ENCODE measurements around the gene CYS1. TPM values are rescaled to one million over a fixed set of nuclear protein-coding genes. Genes with fewer than 3 reads are reported as not detected.

Gene CYS1
- total and polyA plus RNA-seq, 2 of the 13 experiments (the other 11 are each of a cell fraction or from before 2014, with no cell fraction given) = 0.04 TPM; not detected in 1

GRCh38 chr2:10043256-10043905, 36.8 kb downstream of the CYS1 start, which contains the start of gene KLF11 (continued):
- TF ChIP-seq ZNF574 (CRISPR knock-in tag; IDR thresholded peaks at IDR 0.05) = peak; percentile 85
- TF ChIP-seq ZNF83 (CRISPR knock-in tag; IDR thresholded peaks at IDR 0.05; ENCODE audit: borderline replicate concordance) = peak; percentile 92; the same call in 1 of the 2 replicates
- peak; percentile 90 for TF ChIP-seq ZNF18 (CRISPR knock-in tag; IDR thresholded peaks at IDR 0.05; ENCODE audit: insufficient replicate concordance)
- peak; percentile 93 for TF ChIP-seq ZFYVE20 (CRISPR knock-in tag; IDR thresholded peaks at IDR 0.05; ENCODE audit: borderline replicate concordance, low read depth)
- no peak for TF ChIP-seq SOX13 (IDR thresholded peaks at IDR 0.05)
- TF ChIP-seq SOX13 (CRISPR knock-in tag; conservative IDR thresholded peaks at IDR 0.05 in 1 of 2, IDR thresholded peaks at IDR 0.05 in 1 of 2) = peak in 1 of 2 experiments; percentile 60; a peak in 1 of 4 replicates
- peak; percentile 96 for TF ChIP-seq ZNF792 (CRISPR knock-in tag; IDR thresholded peaks at IDR 0.05)
- no peak for TF ChIP-seq POLR2AphosphoS5 (IDR thresholded peaks at IDR 0.05; ENCODE audit: low read depth, low read length)
- TF ChIP-seq NFIB (CRISPR knock-in tag; IDR thresholded peaks at IDR 0.05; ENCODE audit: borderline replicate concordance) = 0 out of 2 replicates have a peak, but pooled peaks have one; percentile 72
- TF ChIP-seq ZNF691 (CRISPR knock-in tag; IDR thresholded peaks at IDR 0.05; ENCODE audit: borderline replicate concordance, low read depth) = peak; percentile 59; the same call in 1 of the 2 replicates
- TF ChIP-seq GLI4 (CRISPR knock-in tag; IDR thresholded peaks at IDR 0.05; ENCODE audit: borderline replicate concordance) = 0 out of 2 replicates have a peak, but pooled peaks have one; percentile 65
- TF ChIP-seq ZNF768 (CRISPR knock-in tag; IDR thresholded peaks at IDR 0.05) = peak; percentile 56; the same call in 1 of the 2 replicates
- TF ChIP-seq SNAPC4 (CRISPR knock-in tag; IDR thresholded peaks at IDR 0.05) = 0 out of 2 replicates have a peak, but pooled peaks have one; percentile 60
- TF ChIP-seq KLF12 (CRISPR knock-in tag; IDR thresholded peaks at IDR 0.05; ENCODE audit: borderline replicate concordance) = peak; percentile 99
- TF ChIP-seq YEATS4 (CRISPR knock-in tag; IDR thresholded peaks at IDR 0.05; ENCODE audit: borderline replicate concordance) = peak; percentile 76; the same call in 1 of the 2 replicates
- TF ChIP-seq IKZF4 (CRISPR knock-in tag; IDR thresholded peaks at IDR 0.05; ENCODE audit: borderline replicate concordance, low read depth, not compliant biosample characterization) = peak; percentile 99
- TF ChIP-seq ZNF510 (CRISPR knock-in tag; IDR thresholded peaks at IDR 0.05; ENCODE audit: low read depth) = peak; percentile 88; the same call in 1 of the 2 replicates
- TF ChIP-seq ZNF30 (CRISPR knock-in tag; IDR thresholded peaks at IDR 0.05) = peak; percentile 97; the same call in 1 of the 2 replicates

Data from HepG2 (cell line).